ENCODE results near the gene NCOA4.
"Not testable (repeated sequence)": the region's sequence is repeated elsewhere in the genome, so short reads cannot be mapped to it uniquely, and the experiment has no call there.

NCOA4 gene

GRCh38 chr10:46019177-46019528 is 11.3 kb downstream of the NCOA4 start:
- DNase-seq, result no peak

DNA sequence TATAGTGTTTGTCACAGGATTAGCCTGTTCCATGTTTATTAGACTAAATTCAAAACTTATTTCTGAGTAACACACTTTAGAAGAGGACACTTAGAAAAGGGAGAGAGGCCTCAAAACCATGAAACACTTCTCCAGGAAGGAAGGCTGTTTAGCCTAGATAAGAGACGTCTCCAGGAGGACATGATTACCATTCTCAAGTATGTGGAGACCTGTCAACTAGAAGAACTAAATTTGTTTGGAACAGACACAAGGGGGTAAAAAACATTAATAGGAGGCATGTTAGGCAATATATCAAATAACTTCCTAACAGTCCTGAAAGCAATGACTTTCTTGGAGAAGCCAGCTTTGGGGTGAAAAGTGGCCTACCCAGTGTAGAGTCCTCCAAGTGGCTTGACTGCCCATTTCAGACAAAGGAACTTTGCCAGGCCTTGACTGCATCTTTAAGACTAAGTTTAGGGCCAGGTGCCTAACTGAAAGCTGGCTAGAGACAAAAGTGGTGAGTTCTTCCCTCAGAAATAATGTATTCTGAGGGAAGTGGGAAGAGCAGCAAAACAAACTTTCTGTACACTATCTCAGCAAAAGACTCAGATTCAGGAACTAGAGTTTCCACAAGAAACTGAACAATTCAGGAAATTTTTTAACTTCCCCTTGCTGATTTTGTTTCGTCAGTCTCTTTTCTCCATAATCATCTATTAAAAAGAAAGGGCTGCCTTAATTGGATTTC is 11.8 kb downstream of the NCOA4 start:
- peak; percentile 47 for DNase-seq

- no peak for DNase-seq
Observed at GRCh38 chr10:46017733-46018132, 12.7 kb downstream of the NCOA4 start.

GRCh38 chr10:46016811-46017210 is 13.6 kb downstream of the NCOA4 start:
- DNase-seq, result no peak

DNA sequence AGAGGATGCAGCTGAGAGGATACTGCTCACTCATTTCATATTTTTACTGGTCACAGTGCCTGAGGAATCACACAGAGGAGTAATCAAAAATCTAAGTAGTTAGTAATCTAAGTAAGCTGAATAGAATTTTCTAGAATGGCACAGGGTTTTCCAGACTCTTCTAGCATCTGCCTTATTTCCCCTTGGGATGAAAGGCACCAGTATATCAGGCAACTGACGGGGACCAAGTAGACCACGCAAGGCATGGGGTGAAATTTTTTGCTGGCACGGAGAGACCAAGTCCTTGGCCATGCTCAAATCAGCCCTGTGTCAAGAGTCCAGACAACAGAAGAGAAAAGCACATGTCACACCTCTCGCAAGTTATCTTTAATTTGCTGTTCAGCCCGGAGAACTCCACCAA is 14.2 kb downstream of the NCOA4 start:
- no peak for DNase-seq

- DNase-seq, result no peak
Observed at GRCh38 chr10:46014683-46015405, 15.6 kb downstream of the NCOA4 start.

DNA sequence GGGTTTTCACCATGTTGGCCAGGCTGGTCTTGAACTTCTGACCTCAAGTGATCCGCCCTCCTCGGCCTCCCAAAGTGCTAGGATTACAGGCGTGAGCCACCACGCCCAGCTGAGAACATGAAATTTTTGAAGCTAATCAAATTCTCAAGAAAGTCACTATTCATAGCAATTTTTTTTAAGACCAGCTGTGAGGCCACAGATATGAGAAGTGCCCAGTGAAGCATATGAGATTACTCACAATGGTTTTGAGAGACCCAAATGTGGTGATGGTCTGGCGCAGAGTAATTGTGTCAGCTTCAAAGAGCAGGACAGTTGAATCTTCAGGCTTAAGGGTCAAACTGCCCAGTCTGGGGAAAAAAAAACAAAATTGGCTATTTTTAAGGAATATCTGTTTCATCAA is 16.2 kb downstream of the NCOA4 start:
- DNase-seq, result no peak

DNA sequence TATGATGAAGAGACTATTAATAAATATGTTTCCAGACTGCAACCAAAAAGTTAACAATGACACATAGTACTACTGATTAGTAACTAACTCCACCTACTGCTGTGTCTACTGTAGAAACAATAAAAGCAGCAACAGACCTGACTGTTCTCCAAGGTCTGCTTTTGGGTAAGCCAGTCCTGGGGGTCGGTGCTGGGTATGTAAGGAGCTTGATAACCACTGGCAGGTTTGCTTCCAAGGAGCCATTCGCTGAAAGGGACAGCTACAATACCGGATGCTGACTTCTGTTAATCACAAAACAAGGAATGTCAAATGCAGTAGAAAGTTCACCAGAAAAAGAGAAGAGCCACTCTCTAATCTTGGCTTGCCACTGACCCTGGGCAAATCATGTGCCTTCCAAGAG is 17.7 kb downstream of the NCOA4 start:
- no peak for DNase-seq

DNA sequence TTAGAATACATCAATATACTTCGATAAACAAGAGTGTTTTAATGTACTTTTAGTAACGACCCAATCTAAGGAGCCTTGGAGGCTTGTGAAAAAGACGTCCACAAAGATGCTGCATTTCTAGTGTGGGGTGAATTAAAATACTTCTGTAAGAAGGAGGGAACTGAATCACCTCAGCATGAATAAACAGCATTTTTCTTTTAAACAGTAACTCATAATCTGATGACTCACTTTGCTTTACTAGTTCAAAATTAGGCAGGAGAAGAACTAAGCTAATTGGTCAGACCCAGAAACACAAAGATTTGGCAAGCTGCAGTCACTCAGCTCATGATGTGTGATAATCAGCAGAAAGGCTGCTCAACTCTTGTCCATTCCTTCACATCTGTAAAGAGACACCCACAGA is 24.2 kb downstream of the NCOA4 start:
- DNase-seq, result peak; percentile 81

DNA sequence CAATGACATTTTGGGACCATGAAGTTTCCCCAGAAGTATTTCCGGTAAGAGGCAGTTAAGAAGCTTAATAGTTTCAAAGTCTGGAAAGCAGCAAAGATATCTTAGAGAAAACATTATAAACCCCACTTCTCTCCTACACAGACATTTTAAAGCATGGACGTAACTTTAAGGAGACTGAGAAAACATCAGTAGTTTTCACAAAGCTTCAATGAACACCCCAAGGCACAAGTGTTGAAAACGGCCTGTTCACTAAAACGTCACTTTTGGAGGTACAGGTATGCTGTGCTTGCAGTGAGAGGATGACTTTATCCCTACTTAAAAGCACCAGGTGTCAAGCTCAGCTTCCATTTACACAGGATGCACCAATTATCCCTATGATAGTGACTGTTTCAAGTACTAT is 25.0 kb downstream of the NCOA4 start:
- DNase-seq, result no peak

DNA sequence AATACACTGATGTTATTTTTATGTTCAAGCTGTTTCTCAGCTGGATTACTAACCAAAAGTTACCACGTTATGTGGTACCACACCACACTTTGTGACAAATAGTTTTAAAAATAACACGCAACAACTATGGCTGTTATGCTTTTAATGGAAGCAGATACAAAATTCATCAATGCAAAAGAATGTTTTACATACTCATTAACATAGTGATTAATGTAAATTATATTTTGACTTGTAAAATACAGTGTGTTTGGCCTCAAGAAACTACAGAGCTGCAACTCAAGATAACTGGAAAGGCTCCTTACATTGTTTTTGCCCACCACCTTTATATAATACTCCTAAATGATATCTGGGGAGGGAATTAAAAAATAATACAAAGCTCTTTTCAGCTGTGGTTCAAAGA is 25.5 kb downstream of the NCOA4 start:
- no peak for DNase-seq

GRCh38 chr10:46002916-46003693 is 27.3 kb downstream of the NCOA4 start:
- DNase-seq, result no peak

GRCh38 chr10:46002189-46002687 is 28.2 kb downstream of the NCOA4 start:
- DNase-seq, result not testable (repeated sequence)

- DNase-seq, result no peak
Observed at GRCh38 chr10:46001187-46001756, 29.2 kb downstream of the NCOA4 start.

- DNase-seq, result no peak
Observed at GRCh38 chr10:46000538-46000937, 29.9 kb downstream of the NCOA4 start.

DNA sequence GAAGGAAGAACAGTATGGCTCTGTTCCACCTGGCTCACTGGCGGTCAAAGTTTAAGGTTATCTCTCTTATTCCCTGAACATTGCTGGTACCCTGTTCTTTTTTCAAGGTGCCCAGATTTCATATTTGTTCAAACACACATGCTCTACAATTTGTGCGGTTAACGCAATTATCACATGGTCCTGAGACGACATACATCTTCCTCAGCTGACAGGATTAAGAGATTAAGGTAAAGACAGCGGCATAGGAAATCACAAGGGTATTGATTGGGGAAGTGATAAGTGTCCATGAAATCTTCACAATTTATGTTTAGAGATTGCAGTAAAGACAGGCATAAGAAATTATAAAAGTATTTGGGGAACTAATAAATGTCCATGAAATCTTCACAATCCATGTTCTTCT is 30.5 kb downstream of the NCOA4 start:
- not testable (repeated sequence) for DNase-seq

DNA sequence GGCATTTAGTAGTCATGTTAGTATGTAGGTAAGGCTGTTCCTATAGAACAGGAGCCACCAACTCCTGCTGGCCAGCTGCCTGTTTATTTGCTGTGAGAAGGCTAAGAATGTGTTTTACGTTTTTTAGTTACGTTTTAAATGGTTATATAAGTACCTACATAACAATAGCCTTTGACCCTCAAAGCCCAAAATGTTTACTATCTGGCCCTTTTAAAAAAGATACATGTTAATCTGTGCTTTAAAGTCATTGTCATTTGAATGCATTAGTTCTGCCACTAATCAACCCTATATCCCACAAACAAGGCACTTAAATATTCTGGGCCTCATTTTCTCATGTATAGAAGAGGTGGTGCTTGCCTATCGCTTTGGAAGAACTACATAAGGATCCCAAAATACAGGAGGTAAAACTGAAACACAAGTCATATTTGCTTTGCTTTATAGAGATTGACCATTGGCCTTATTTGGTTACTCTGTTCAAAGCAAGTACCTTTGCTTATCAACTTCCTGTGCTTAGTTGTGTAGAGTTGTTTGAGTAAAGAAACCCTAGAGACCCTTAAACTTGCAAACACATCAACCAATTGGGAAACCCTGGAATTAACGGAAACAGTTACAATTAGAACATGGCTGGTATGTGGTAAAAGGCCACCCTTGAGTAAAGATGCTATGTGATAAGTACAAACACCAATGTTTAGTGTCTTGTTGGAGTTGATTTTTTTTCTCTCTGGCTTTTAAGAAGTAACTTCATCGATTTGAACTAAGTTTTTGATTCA is 32.2 kb downstream of the NCOA4 start:
- DNase-seq, result no peak

DNA sequence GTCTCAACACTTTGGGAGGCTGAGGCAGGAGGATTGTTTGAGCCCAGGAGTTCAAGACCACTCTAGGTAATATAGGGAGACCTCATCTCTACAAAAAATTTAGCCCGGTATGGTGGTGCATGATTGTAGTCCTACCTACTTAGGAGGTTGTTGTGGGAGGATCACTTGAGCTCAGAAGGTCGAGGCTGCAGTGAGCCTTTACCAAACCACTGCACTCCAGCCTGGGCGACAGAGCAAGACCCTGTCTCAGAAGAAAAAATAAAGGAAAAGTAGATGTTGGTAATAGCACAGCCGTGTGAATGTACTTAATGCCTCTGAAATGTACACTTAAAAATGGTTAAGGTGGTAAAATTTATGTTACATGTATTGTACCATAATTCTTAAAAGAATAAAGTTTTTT is 32.9 kb downstream of the NCOA4 start:
- DNase-seq, result no peak

DNA sequence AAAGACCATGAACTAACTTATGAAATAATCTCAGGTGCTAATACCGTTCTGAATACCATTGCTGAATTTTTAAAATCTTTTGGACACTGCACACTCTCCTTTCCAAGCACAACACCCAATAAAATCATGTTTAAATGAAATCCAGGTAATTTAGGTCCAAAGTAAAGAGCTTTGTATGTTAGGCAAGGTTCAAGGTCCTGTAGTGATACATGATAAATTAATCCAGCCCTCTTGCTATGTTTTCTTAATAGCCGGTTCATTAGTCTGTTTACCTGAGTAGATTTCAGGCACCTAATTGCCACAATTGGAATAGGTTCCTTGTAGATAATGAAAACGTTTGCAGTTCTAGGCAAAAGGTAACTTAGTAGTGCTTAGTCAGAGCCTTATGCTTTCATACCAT is 44.8 kb downstream of the NCOA4 start:
- not testable (repeated sequence) for DNase-seq

- not testable (repeated sequence) for DNase-seq
Observed at GRCh38 chr10:45984473-45984872, 46.0 kb downstream of the NCOA4 start.

DNA sequence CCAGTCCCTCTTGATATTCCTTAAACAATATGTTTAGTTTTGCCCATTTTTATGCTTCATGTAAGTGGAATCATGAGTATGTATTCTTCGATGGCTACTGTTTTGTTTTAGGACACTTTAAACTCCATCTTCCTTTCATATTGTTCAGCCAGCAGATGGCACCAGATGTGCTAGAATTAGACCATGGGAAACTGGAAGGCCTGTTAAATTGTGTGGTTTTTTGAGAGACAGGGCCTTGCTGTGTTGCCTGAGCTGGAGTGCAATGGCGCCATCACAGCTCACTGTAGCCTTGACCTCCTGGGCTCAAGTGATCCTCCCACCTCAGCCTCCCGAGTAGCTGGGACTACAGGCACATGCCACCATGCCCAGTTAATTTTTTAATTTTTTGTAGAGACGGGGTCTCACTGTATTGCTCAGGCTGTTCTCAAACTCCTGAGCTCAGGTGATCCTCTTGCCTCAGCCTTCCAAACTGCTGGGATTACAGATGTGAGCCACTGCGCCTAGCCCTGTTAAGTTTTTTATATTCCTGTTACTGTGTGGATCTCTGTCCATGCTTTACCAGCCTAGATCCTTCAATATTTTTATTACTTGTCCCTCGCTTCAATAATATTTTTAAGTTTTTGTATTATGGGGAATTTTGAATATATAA is 46.8 kb downstream of the NCOA4 start:
- DNase-seq, result peak; percentile 47

DNA sequence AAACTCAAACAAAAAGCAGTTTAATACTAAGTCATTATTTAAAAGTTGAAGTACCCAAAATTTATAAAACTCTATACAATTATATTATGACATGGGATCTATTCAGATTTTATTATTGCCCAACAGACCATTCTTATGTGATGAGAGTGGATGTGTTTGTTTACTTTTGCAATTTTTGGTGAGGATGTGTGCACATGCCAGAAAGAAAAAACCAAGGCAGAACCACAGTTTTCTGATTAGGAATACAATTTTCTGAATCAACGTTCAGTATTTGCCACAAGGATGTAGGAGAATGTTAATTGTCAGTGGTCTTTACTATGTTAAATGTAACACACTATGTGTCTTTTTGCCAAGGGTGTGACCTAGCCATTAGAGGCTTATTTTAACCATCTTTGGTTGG is 49.1 kb downstream of the NCOA4 start:
- not testable (repeated sequence) for DNase-seq

All from fibroblast of skin of right biceps (primary cell).